HCT116 (cell line): ENCODE measurements around the gene NKG7. TPM values are rescaled to one million over a fixed set of nuclear protein-coding genes. Genes with fewer than 3 reads are reported as not detected.
"Not testable (repeated sequence)": the region's sequence is repeated elsewhere in the genome, so short reads cannot be mapped to it uniquely, and the experiment has no call there.

Experiments
- ATAC-seq: fragments of 200-7000 bp; cut with Tn5 transposase; 2 replicates; pipeline ENCODE4 v1.9.1; 2020; ENCODE audit warnings: mild to moderate bottlenecking, moderate library complexity
- BruUV-seq: library from RNA; stranded (reverse); fragments of 400-500 nt; replicated peaks from 2 replicates; lab custom pipeline; 2021; lab: Mats Ljungman, UMichigan
- CTCF ChIA-PET: fragments of 300-600 bp; sonication (Branson Sonifier 250); formaldehyde crosslinking; loops from one replicate; lab custom pipeline; 2021; ENCODE audit warnings: antibody characterized with exemption; lab: Charles Lee
- POLR2A ChIA-PET: fragments of 300-600, 350-600 bp; sonication (Branson Sonifier 250); formaldehyde crosslinking; loops from one replicate; lab custom pipeline; 2021; ENCODE audit warnings: antibody characterized with exemption; lab: Charles Lee
- RAD21 ChIA-PET, 2 experiments: fragments of 300-600 bp; sonication (Branson Sonifier 250); formaldehyde crosslinking; loops; one replicate each; lab custom pipeline; 2023; ENCODE audit warnings: low total read pairs in 2 of 2; ENCODE audit not compliant: uncharacterized antibody in 2 of 2, unreplicated experiment in 2 of 2, low non-redundant PET in 1 of 2; lab: Charles Lee
- DNase-seq: peaks from one replicate; pipeline ENCODE4 v3.0.0-alpha.2; 2010; ENCODE audit warnings: low read depth, low spot score
- H2AFZ ChIP-seq: fragments of 200-600 bp; shearing (Covaris generic), sonication (generic); 2 replicates; pipeline ENCODE4 v1.6.1; 2017; ENCODE audit warnings: low read depth, mixed run types, mixed read lengths, antibody characterized with exemption, low read length; ENCODE audit not compliant: poor library complexity, severe bottlenecking
- H3K27ac ChIP-seq: 2 replicates; pipeline ENCODE4 v1.5.1; 2012; ENCODE audit warnings: low read depth, low read length
- H3K27me3 ChIP-seq: fragments of 200-600 bp; sonication (generic); 2 replicates; pipeline ENCODE4 v1.6.1; 2016; ENCODE audit warnings: mixed run types, low read length, mixed read lengths; ENCODE audit not compliant: insufficient read depth
- H3K36me3 ChIP-seq, 2 experiments: fragments of 200-500 bp in 1 of 2; fragments of 200-600 bp in 1 of 2; sonication (Bioruptor generic) in 1 of 2; sonication (generic) in 1 of 2; 2 replicates each; pipeline versions ENCODE4 v1.5.1 to v1.6.1; 2014 to 2016; ENCODE audit warnings: low read length in 2 of 2, inconsistent platforms in 1 of 2, mixed read lengths in 1 of 2, mixed run types in 1 of 2; ENCODE audit not compliant: insufficient read depth in 2 of 2, control insufficient read depth in 1 of 2
- H3K4me1 ChIP-seq, 2 experiments: fragments of 200-600 bp in 1 of 2; sonication (generic) in 1 of 2; 2 replicates each; pipeline versions ENCODE4 v1.5.1 to v1.6.1; 2012 to 2017; ENCODE audit warnings: low read length in 2 of 2, inconsistent platforms in 1 of 2, mild to moderate bottlenecking in 1 of 2, mixed read lengths in 1 of 2, mixed run types in 1 of 2, moderate library complexity in 1 of 2; ENCODE audit not compliant: insufficient read depth in 2 of 2, control insufficient read depth in 1 of 2
- H3K4me2 ChIP-seq: fragments of 200-600 bp; sonication (generic); 2 replicates; pipeline ENCODE4 v1.6.1; 2017; ENCODE audit warnings: mixed run types, low read length, mixed read lengths
- H3K4me3 ChIP-seq, 2 experiments: fragments of 200-600 bp in 1 of 2; sonication (generic) in 1 of 2; replicated peaks in 1 of 2; 2 replicates each; pipeline ENCODE4 v1.5.1; 2011 to 2016; ENCODE audit warnings: low read length in 2 of 2, control low read depth in 1 of 2, low read depth in 1 of 2, mild to moderate bottlenecking in 1 of 2, mixed read lengths in 1 of 2, mixed run types in 1 of 2
- H3K79me2 ChIP-seq: fragments of 200-600 bp; sonication (generic); 2 replicates; pipeline ENCODE4 v1.6.1; 2017; ENCODE audit warnings: mild to moderate bottlenecking, mixed run types, low read length, moderate library complexity, mixed read lengths; ENCODE audit not compliant: insufficient read depth
- H3K9ac ChIP-seq: fragments of 200-600 bp; sonication (generic); 2 replicates; pipeline ENCODE4 v1.6.1; 2016; ENCODE audit warnings: low read length, mixed read lengths
- H3K9me2 ChIP-seq: fragments of 200-600 bp; sonication (generic), shearing (Covaris generic); 2 replicates; pipeline ENCODE4 v1.6.1; 2017; ENCODE audit warnings: mixed run types, mild to moderate bottlenecking, moderate library complexity; ENCODE audit not compliant: insufficient read depth
- H3K9me3 ChIP-seq, 2 experiments: fragments of 200-500 bp in 1 of 2; fragments of 200-600 bp in 1 of 2; sonication (Bioruptor generic) in 1 of 2; sonication (generic) in 1 of 2; 2 replicates each; pipeline ENCODE4 v1.6.1; 2014 to 2017; ENCODE audit warnings: low read length in 2 of 2, mixed read lengths in 2 of 2, inconsistent platforms in 1 of 2, low read depth in 1 of 2, mild to moderate bottlenecking in 1 of 2, mixed run types in 1 of 2, moderate library complexity in 1 of 2; ENCODE audit not compliant: control insufficient read depth in 1 of 2, insufficient read depth in 1 of 2
- H4K20me1 ChIP-seq: fragments of 200-600 bp; sonication (generic), shearing (Covaris generic); 2 replicates; pipeline ENCODE4 v1.6.1; 2017; ENCODE audit warnings: mixed run types, mild to moderate bottlenecking, moderate library complexity; ENCODE audit not compliant: insufficient read depth
- intact Hi-C: fragments of 100-400 bp; cut with micrococcal nuclease; formaldehyde crosslinking; loops from 2 replicates; pipeline ENCODE4 v1.10.0; 2022
- total RNA-seq: library from RNA; stranded (reverse); gene quantifications from one replicate; pipeline ENCODE4 v1.2.1, GENCODE V29; 2021; ENCODE audit not compliant: unreplicated experiment
- TF ChIP-seq, protein P1 (sequence below): IDR thresholded peaks from 2 replicates; pipeline ENCODE4 v1.6.1; 2012; ENCODE audit warnings: low read depth
- TF ChIP-seq, protein P2 (sequence below), 3 experiments: fragments of 200-600 bp in 1 of 3; sonication (generic) in 1 of 3; IDR thresholded peaks in 2 of 3; conservative IDR thresholded peaks in 1 of 3; 2 replicates each; pipeline ENCODE4 v1.5.1; 2012 to 2017; ENCODE audit warnings: low read depth in 2 of 3, low read length in 2 of 3, antibody characterized with exemption in 1 of 3, borderline replicate concordance in 1 of 3, control low read depth in 1 of 3, mild to moderate bottlenecking in 1 of 3, mixed read lengths in 1 of 3, mixed run types in 1 of 3, moderate library complexity in 1 of 3; ENCODE audit not compliant: insufficient read depth in 1 of 3

The NKG7 gene
- total RNA-seq, 1 experiment from 2014 or later: not detected

DNA sequence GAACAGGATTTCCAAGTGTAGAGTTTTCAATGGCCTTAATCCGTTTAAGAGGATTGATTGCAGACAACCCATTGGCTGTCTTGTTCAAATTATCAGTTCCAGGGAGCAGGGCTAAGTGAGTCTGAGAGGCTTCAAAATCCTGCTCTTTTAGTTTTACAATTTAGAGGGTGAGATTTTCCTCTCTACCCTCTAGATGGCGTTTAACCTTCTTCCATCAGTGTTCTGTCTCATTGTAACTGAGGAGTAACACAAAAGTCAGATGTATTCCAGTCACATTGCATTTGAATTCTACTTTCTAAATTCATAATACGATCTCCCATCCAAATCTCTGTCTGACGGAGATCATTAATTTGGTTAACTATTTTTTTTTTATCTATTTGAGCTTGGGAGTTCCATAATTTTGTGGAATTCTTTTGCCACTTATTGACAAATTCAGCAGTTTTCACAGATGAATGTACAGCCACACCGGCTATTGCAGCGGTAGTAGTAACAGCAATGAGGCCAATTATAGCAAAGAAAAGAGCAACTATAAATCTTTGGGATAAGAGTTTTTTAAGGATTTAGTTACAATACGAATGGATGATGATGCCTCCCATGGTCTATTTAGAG is 25.7 kb upstream of the NKG7 start:
- intact Hi-C loops: no loop called here
- no peak overlapping the region for H3K4me3 ChIP-seq
- no peak overlapping the region for H3K4me2 ChIP-seq
- no peak overlapping the region for H2AFZ ChIP-seq
- H3K9me3 ChIP-seq: peaks cover 8 to 9% of the 10 kb centered on the region in 2 experiments; a peak in 2 of 4 replicates
- H4K20me1 ChIP-seq: no peaks in the 10 kb centered on the region
- H3K9me2 ChIP-seq: no peaks in the 10 kb centered on the region
- no peak overlapping the region for H3K27ac ChIP-seq
- no peak overlapping the region for H3K9ac ChIP-seq
- DNase-seq: no peak
- H3K36me3 ChIP-seq: peaks cover 0 to 3% of the 10 kb centered on the region in 2 experiments; a peak in 1 of 4 replicates
- no peaks in the 10 kb centered on the region for H3K27me3 ChIP-seq
- ChIA-PET POLR2A (no interaction called here), RAD21 (no interaction called here), CTCF (interaction anchor here (0.7 to 3.1 kb wide), 2 partner anchors 31 to 59 kb away, joined by 3 to 16 read pairs; no protein-coding TSS in a partner anchor)
- TF ChIP-seq, protein P1, sequence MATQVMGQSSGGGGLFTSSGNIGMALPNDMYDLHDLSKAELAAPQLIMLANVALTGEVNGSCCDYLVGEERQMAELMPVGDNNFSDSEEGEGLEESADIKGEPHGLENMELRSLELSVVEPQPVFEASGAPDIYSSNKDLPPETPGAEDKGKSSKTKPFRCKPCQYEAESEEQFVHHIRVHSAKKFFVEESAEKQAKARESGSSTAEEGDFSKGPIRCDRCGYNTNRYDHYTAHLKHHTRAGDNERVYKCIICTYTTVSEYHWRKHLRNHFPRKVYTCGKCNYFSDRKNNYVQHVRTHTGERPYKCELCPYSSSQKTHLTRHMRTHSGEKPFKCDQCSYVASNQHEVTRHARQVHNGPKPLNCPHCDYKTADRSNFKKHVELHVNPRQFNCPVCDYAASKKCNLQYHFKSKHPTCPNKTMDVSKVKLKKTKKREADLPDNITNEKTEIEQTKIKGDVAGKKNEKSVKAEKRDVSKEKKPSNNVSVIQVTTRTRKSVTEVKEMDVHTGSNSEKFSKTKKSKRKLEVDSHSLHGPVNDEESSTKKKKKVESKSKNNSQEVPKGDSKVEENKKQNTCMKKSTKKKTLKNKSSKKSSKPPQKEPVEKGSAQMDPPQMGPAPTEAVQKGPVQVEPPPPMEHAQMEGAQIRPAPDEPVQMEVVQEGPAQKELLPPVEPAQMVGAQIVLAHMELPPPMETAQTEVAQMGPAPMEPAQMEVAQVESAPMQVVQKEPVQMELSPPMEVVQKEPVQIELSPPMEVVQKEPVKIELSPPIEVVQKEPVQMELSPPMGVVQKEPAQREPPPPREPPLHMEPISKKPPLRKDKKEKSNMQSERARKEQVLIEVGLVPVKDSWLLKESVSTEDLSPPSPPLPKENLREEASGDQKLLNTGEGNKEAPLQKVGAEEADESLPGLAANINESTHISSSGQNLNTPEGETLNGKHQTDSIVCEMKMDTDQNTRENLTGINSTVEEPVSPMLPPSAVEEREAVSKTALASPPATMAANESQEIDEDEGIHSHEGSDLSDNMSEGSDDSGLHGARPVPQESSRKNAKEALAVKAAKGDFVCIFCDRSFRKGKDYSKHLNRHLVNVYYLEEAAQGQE: no peak
- TF ChIP-seq, protein P2, sequence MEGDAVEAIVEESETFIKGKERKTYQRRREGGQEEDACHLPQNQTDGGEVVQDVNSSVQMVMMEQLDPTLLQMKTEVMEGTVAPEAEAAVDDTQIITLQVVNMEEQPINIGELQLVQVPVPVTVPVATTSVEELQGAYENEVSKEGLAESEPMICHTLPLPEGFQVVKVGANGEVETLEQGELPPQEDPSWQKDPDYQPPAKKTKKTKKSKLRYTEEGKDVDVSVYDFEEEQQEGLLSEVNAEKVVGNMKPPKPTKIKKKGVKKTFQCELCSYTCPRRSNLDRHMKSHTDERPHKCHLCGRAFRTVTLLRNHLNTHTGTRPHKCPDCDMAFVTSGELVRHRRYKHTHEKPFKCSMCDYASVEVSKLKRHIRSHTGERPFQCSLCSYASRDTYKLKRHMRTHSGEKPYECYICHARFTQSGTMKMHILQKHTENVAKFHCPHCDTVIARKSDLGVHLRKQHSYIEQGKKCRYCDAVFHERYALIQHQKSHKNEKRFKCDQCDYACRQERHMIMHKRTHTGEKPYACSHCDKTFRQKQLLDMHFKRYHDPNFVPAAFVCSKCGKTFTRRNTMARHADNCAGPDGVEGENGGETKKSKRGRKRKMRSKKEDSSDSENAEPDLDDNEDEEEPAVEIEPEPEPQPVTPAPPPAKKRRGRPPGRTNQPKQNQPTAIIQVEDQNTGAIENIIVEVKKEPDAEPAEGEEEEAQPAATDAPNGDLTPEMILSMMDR (IDR thresholded peaks at IDR 0.05 in 2 of 3, conservative IDR thresholded peaks at IDR 0.05 in 1 of 3; ENCODE audit: borderline replicate concordance in 1 of 3, insufficient read depth in 1 of 3, low read depth in 2 of 3, low read length in 2 of 3): peak in 2 of 3 experiments; percentile 52 to 61; a peak in 5 of 6 replicates
- peaks cover 6 to 25% of the 10 kb centered on the region in 2 experiments; a peak in 3 of 4 replicates for H3K4me1 ChIP-seq
- no TSS peak for BruUV-seq
- no peak for ATAC-seq
- H3K79me2 ChIP-seq: peaks cover 4% of the 10 kb centered on the region; the same call in 1 of the 2 replicates

DNA sequence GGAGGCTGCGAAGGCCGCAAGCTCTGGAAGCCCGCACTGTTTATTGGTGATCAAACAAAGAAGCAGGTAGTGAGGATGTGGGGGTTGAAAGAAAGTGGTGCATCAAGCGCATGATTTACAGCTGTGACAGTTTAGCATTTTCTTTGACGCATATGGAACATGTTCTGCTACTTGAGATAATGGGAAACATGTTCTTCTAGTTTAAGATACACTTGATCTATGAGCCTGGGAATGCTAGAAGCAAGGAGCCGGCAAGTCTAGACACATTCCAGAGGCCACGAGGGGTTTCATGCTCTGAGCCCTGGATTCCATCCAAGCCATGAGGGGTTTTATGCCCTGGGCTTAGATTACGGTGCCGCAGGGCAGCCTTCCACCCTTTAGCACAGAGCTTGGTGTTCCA is 25.0 kb upstream of the NKG7 start:
- RAD21 ChIA-PET, H2AFZ ChIP-seq, H3K4me3 ChIP-seq, H3K27ac ChIP-seq, H3K9me2 ChIP-seq, ATAC-seq, intact Hi-C loops, DNase-seq, BruUV-seq, H3K79me2 ChIP-seq, H3K9me3 ChIP-seq, POLR2A ChIA-PET, H3K4me2 ChIP-seq, H3K36me3 ChIP-seq, H3K27me3 ChIP-seq, H4K20me1 ChIP-seq, H3K9ac ChIP-seq: not testable (repeated sequence)
- CTCF ChIA-PET: interaction anchor here (0.7 to 3.1 kb wide), 2 partner anchors 30 to 58 kb away, joined by 3 to 16 read pairs; no protein-coding TSS in a partner anchor
- H3K4me1 ChIP-seq: peaks cover 6 to 25% of the 10 kb centered on the region in 2 experiments; a peak in 3 of 4 replicates
